ENCODE data around the gene NDUFA8. TPM values are rescaled to one million over a fixed set of nuclear protein-coding genes. Genes with fewer than 3 reads are reported as not detected.

Gene NDUFA8
- total and polyA plus RNA-seq, 9 of the 15 experiments (the other 6 are each of a cell fraction or from before 2014, with no cell fraction given) = 105 to 212 (median 133) TPM

GRCh38 chr9:122159026-122159924 is at the start of gene NDUFA8, which contains the start of gene MORN5 (continued):
- TF ChIP-seq TBP (optimal IDR thresholded peaks at IDR 0.05; ENCODE audit: low read depth, low read length) = peak; percentile 65
- no peak for TF ChIP-seq ZZZ3 (IDR thresholded peaks at IDR 0.05)
- no peak for TF ChIP-seq ETS2 (tag; IDR thresholded peaks at IDR 0.05; ENCODE audit: borderline replicate concordance, poor library complexity, severe bottlenecking)
- TF ChIP-seq SIN3A (IDR thresholded peaks at IDR 0.05; ENCODE audit: borderline replicate concordance in 2 of 2, control insufficient read depth in 1 of 2, low read depth in 2 of 2, low read length in 2 of 2) = peak in 1 of 2 experiments; percentile 40; a peak in 1 of 4 replicates
- TF ChIP-seq ZNF316 (IDR thresholded peaks at IDR 0.05) = no peak
- 0 out of 2 replicates have a peak, but pooled peaks have one; percentile 30 for TF ChIP-seq CREB3L1 (IDR thresholded peaks at IDR 0.05; ENCODE audit: borderline replicate concordance, low read depth)
- 0 out of 2 replicates have a peak, but pooled peaks have one; percentile 24 for TF ChIP-seq ZBED1 (IDR thresholded peaks at IDR 0.05)
- no peak for TF ChIP-seq ASH1L (IDR thresholded peaks at IDR 0.05; ENCODE audit: borderline replicate concordance, low read depth, partially characterized antibody)
- no peak; the same call in 1 of the 2 replicates for TF ChIP-seq ZNF121 (CRISPR knock-in tag; conservative IDR thresholded peaks at IDR 0.05)
- TF ChIP-seq PTRF (tag; IDR thresholded peaks at IDR 0.05) = no peak
- TF ChIP-seq TAF9B (IDR thresholded peaks at IDR 0.05; ENCODE audit: partially characterized antibody) = no peak
- no peak for TF ChIP-seq PURB (CRISPR knock-in tag; IDR thresholded peaks at IDR 0.05; ENCODE audit: low read depth)
- TF ChIP-seq MLLT1 (IDR thresholded peaks at IDR 0.05) = no peak
- peak; percentile 27 to 70 for TF ChIP-seq MAZ (CRISPR knock-in tag; conservative IDR thresholded peaks at IDR 0.05 in 1 of 2, IDR thresholded peaks at IDR 0.05 in 1 of 2)
- no peak for TF ChIP-seq ZNF785 (CRISPR knock-in tag; IDR thresholded peaks at IDR 0.05)
- peak; percentile 37 for TF ChIP-seq CXXC5 (CRISPR knock-in tag; IDR thresholded peaks at IDR 0.05)
- peak; percentile 34; the same call in 1 of the 2 replicates for TF ChIP-seq HMGXB4 (CRISPR knock-in tag; IDR thresholded peaks at IDR 0.05)
- TF ChIP-seq CTCF (IDR thresholded peaks at IDR 0.05 in 2 of 3, conservative IDR thresholded peaks at IDR 0.05 in 1 of 3; ENCODE audit: insufficient read depth in 2 of 3, low read depth in 1 of 3, low read length in 3 of 3) = no peak
- TF ChIP-seq SP2 (IDR thresholded peaks at IDR 0.05; ENCODE audit: extremely low read depth, low read depth, low read length, poor library complexity, severe bottlenecking) = no peak
- TF ChIP-seq MEF2A (IDR thresholded peaks at IDR 0.05; ENCODE audit: control insufficient read depth, low read depth, low read length) = no peak

Data from K562 (cell line).